BLaER1 (cell line): ENCODE data around the gene ATXN7L1.

Experiments
- H3K27ac ChIP-seq: shearing (Covaris generic); formaldehyde crosslinking; 2 replicates; pipeline ENCODE4 v1.8.1; 2022
- H3K27me3 ChIP-seq: shearing (Covaris generic); formaldehyde crosslinking; 2 replicates; pipeline ENCODE4 v1.8.1; 2022
- H3K36me3 ChIP-seq: shearing (Covaris generic); formaldehyde crosslinking; 2 replicates; pipeline ENCODE4 v1.8.1; 2022
- H3K4me1 ChIP-seq: shearing (Covaris generic); formaldehyde crosslinking; 2 replicates; pipeline ENCODE4 v1.8.1; 2022
- H3K4me2 ChIP-seq: shearing (Covaris generic); formaldehyde crosslinking; 2 replicates; pipeline ENCODE4 v1.8.1; 2022
- H3K4me3 ChIP-seq: shearing (Covaris generic); formaldehyde crosslinking; 2 replicates; pipeline ENCODE4 v1.8.1; 2022
- H3K9ac ChIP-seq: shearing (Covaris generic); formaldehyde crosslinking; 2 replicates; pipeline ENCODE4 v1.8.1; 2022
- H3K9me3 ChIP-seq: shearing (Covaris generic); formaldehyde crosslinking; 2 replicates; pipeline ENCODE4 v1.8.1; 2022
- H4K20me1 ChIP-seq: shearing (Covaris generic); formaldehyde crosslinking; 2 replicates; pipeline ENCODE4 v1.8.1; 2022
- Cebpa-rat ChIP-seq: shearing (Covaris generic); IDR thresholded peaks from 2 replicates; pipeline ENCODE4 v1.8.1; 2022

Gene ATXN7L1

GRCh38 chr7:105909742-105910141 is 33.3 kb upstream of the ATXN7L1 start:
- H3K4me1 ChIP-seq = no peaks in the 10 kb centered on the region
- no peak for TF ChIP-seq Cebpa-rat
- H4K20me1 ChIP-seq = no peaks in the 10 kb centered on the region
- peaks cover 13% of the 10 kb centered on the region for H3K9me3 ChIP-seq
- no peaks in the 10 kb centered on the region for H3K27me3 ChIP-seq
- no peak overlapping the region for H3K27ac ChIP-seq
- H3K4me2 ChIP-seq = no peak overlapping the region
- H3K9ac ChIP-seq = no peak overlapping the region
- no peaks in the 10 kb centered on the region for H3K36me3 ChIP-seq
- no peak overlapping the region for H3K4me3 ChIP-seq

GRCh38 chr7:105907129-105907846 is 30.9 kb upstream of the ATXN7L1 start:
- Histone ChIP-seq H4K20me1 (no peaks in the 10 kb centered on the region), H3K27me3 (no peaks in the 10 kb centered on the region), H3K36me3 (no peaks in the 10 kb centered on the region), H3K4me2 (no peak overlapping the region), H3K9me3 (peaks cover 13% of the 10 kb centered on the region), H3K4me1 (no peaks in the 10 kb centered on the region), H3K4me3 (no peak overlapping the region), H3K9ac (no peak overlapping the region), H3K27ac (no peak overlapping the region)
- TF ChIP-seq Cebpa-rat = no peak

- H3K27ac ChIP-seq = no peak overlapping the region
- no peak overlapping the region for H3K4me3 ChIP-seq
- H3K4me1 ChIP-seq = no peaks in the 10 kb centered on the region
- H4K20me1 ChIP-seq = no peaks in the 10 kb centered on the region
- H3K36me3 ChIP-seq = no peaks in the 10 kb centered on the region
- no peak for TF ChIP-seq Cebpa-rat
- H3K4me2 ChIP-seq = no peak overlapping the region
- H3K27me3 ChIP-seq = no peaks in the 10 kb centered on the region
- peaks cover 13% of the 10 kb centered on the region for H3K9me3 ChIP-seq
- no peak overlapping the region for H3K9ac ChIP-seq
Observed at GRCh38 chr7:105906695-105907094, 30.3 kb upstream of the ATXN7L1 start.

GRCh38 chr7:105905910-105906568 is 29.6 kb upstream of the ATXN7L1 start:
- no peaks in the 10 kb centered on the region for H3K4me1 ChIP-seq
- H4K20me1 ChIP-seq = no peaks in the 10 kb centered on the region
- H3K27me3 ChIP-seq = no peaks in the 10 kb centered on the region
- no peak overlapping the region for H3K9ac ChIP-seq
- H3K27ac ChIP-seq = no peak overlapping the region
- no peak overlapping the region for H3K4me3 ChIP-seq
- H3K4me2 ChIP-seq = no peak overlapping the region
- no peaks in the 10 kb centered on the region for H3K36me3 ChIP-seq
- peaks cover 10% of the 10 kb centered on the region for H3K9me3 ChIP-seq
- TF ChIP-seq Cebpa-rat = no peak

- TF ChIP-seq Cebpa-rat = no peak
- Histone ChIP-seq H4K20me1 (no peaks in the 10 kb centered on the region), H3K4me1 (no peaks in the 10 kb centered on the region), H3K27ac (no peak overlapping the region), H3K9ac (no peak overlapping the region), H3K27me3 (no peaks in the 10 kb centered on the region), H3K36me3 (no peaks in the 10 kb centered on the region), H3K9me3 (peaks cover 3% of the 10 kb centered on the region; the same call in 1 of the 2 replicates), H3K4me3 (no peak overlapping the region), H3K4me2 (no peak overlapping the region)
Observed at GRCh38 chr7:105905209-105905909, 29.0 kb upstream of the ATXN7L1 start.

GRCh38 chr7:105904064-105904463 is 27.7 kb upstream of the ATXN7L1 start:
- no peak for TF ChIP-seq Cebpa-rat
- Histone ChIP-seq H4K20me1 (no peaks in the 10 kb centered on the region), H3K9me3 (no peaks in the 10 kb centered on the region), H3K4me1 (no peaks in the 10 kb centered on the region), H3K27ac (no peak overlapping the region), H3K4me3 (no peak overlapping the region), H3K4me2 (no peak overlapping the region), H3K27me3 (no peaks in the 10 kb centered on the region), H3K9ac (no peak overlapping the region), H3K36me3 (no peaks in the 10 kb centered on the region)

- Histone ChIP-seq H3K4me3 (no peak overlapping the region), H3K9ac (no peak overlapping the region), H3K4me1 (no peaks in the 10 kb centered on the region), H3K9me3 (no peaks in the 10 kb centered on the region), H3K4me2 (no peak overlapping the region), H4K20me1 (no peaks in the 10 kb centered on the region), H3K27me3 (no peaks in the 10 kb centered on the region), H3K27ac (no peak overlapping the region), H3K36me3 (no peaks in the 10 kb centered on the region)
- TF ChIP-seq Cebpa-rat = no peak
Observed at GRCh38 chr7:105902325-105902911, 26.0 kb upstream of the ATXN7L1 start.

GRCh38 chr7:105897999-105898398 is 21.6 kb upstream of the ATXN7L1 start:
- H3K4me3 ChIP-seq = no peak overlapping the region
- H3K27ac ChIP-seq = no peak overlapping the region
- no peak for TF ChIP-seq Cebpa-rat
- H4K20me1 ChIP-seq = no peaks in the 10 kb centered on the region
- H3K36me3 ChIP-seq = no peaks in the 10 kb centered on the region
- H3K9ac ChIP-seq = no peak overlapping the region
- H3K9me3 ChIP-seq = no peaks in the 10 kb centered on the region
- no peaks in the 10 kb centered on the region for H3K27me3 ChIP-seq
- H3K4me2 ChIP-seq = no peak overlapping the region
- no peaks in the 10 kb centered on the region for H3K4me1 ChIP-seq

GRCh38 chr7:105896407-105896911 is 20.1 kb upstream of the ATXN7L1 start:
- no peaks in the 10 kb centered on the region for H3K36me3 ChIP-seq
- TF ChIP-seq Cebpa-rat = no peak
- no peaks in the 10 kb centered on the region for H3K27me3 ChIP-seq
- H3K4me3 ChIP-seq = no peak overlapping the region
- H4K20me1 ChIP-seq = no peaks in the 10 kb centered on the region
- H3K9me3 ChIP-seq = no peaks in the 10 kb centered on the region
- H3K9ac ChIP-seq = no peak overlapping the region
- no peak overlapping the region for H3K4me2 ChIP-seq
- no peaks in the 10 kb centered on the region for H3K4me1 ChIP-seq
- no peak overlapping the region for H3K27ac ChIP-seq
